HEK293 (cell line): ENCODE data around the gene SLC20A1.
A peak's percentile ranks its signal among the peaks of the same experiment; 100 is the strongest.
"Not testable (repeated sequence)": the region's sequence is repeated elsewhere in the genome, so short reads cannot be mapped to it uniquely, and the experiment has no call there.

Experiments used
- CTCF ChIA-PET: fragments of 350-600 bp; formaldehyde crosslinking; extraction: SDS; loops from one replicate; lab custom pipeline; 2021; ENCODE audit warnings: antibody characterized with exemption; lab: Yijun Ruan, JAX
- POLR2A ChIA-PET: fragments of 300-600 bp; formaldehyde crosslinking; extraction: SDS; loops from one replicate; lab custom pipeline; 2020; ENCODE audit warnings: antibody characterized with exemption, inconsistent platforms; lab: Yijun Ruan, JAX
- H3K27ac ChIP-seq: fragments of 200-500 bp; sonication (Bioruptor generic); 2 replicates; pipeline ENCODE4 v1.5.1; 2014; ENCODE audit warnings: low read depth, low read length, control low read depth, inconsistent platforms; ENCODE audit errors: extremely low read depth
- H3K36me3 ChIP-seq, 2 experiments: fragments of 200-500 bp in 1 of 2; sonication (Bioruptor generic) in 1 of 2; 1 replicate in 1 of 2; 2 replicates in 1 of 2; pipeline ENCODE4 v1.5.1; 2014 to 2017; ENCODE audit warnings: inconsistent platforms in 2 of 2, low read length in 2 of 2; ENCODE audit not compliant: control insufficient read depth in 2 of 2, insufficient read depth in 1 of 2
- H3K4me1 ChIP-seq: fragments of 200-500 bp; sonication (Bioruptor generic); 2 replicates; pipeline ENCODE4 v1.5.1; 2014; ENCODE audit warnings: mild to moderate bottlenecking, low read length, inconsistent platforms; ENCODE audit not compliant: control insufficient read depth, insufficient read depth
- H3K4me3 ChIP-seq: 2 replicates; pipeline ENCODE4 v1.5.1; 2011; ENCODE audit warnings: low read depth, mild to moderate bottlenecking, control low read depth, low read length, moderate library complexity
- H3K9me3 ChIP-seq: fragments of 200-500 bp; sonication (Bioruptor generic); 2 replicates; pipeline ENCODE4 v1.5.1; 2014; ENCODE audit warnings: low read depth, low read length, inconsistent platforms; ENCODE audit not compliant: control insufficient read depth, insufficient read depth
- BCL11A ChIP-seq: fragments of 450-650 bp; formaldehyde crosslinking; IDR thresholded peaks from 2 replicates; pipeline ENCODE4 v1.5.1; 2016; ENCODE audit warnings: low read depth, missing biosample characterization, missing genetic modification characterization
- FEZF1 ChIP-seq: fragments of 450-650 bp; formaldehyde crosslinking; IDR thresholded peaks from 2 replicates; pipeline ENCODE4 v1.5.1; 2016; ENCODE audit warnings: missing biosample characterization, missing genetic modification characterization
- GLI4 ChIP-seq: fragments of 450-650 bp; formaldehyde crosslinking; IDR thresholded peaks from 2 replicates; pipeline ENCODE4 v1.5.1; 2016; ENCODE audit warnings: missing biosample characterization, missing genetic modification characterization
- KLF1 ChIP-seq: fragments of 450-650 bp; formaldehyde crosslinking; IDR thresholded peaks from 2 replicates; pipeline ENCODE4 v1.5.1; 2016; ENCODE audit warnings: missing biosample characterization, missing genetic modification characterization
- OSR2 ChIP-seq: fragments of 450-650 bp; formaldehyde crosslinking; IDR thresholded peaks from 2 replicates; pipeline ENCODE4 v1.5.1; 2016; ENCODE audit warnings: missing biosample characterization, missing genetic modification characterization
- REPIN1 ChIP-seq: fragments of 450-650 bp; formaldehyde crosslinking; IDR thresholded peaks from 2 replicates; pipeline ENCODE4 v1.5.1; 2017; ENCODE audit warnings: missing biosample characterization, missing genetic modification characterization, low read depth
- TRIM28 ChIP-seq: IDR thresholded peaks from 2 replicates; pipeline ENCODE4 v1.6.1; 2011; ENCODE audit warnings: low read length, control low read depth, borderline replicate concordance
- WT1 ChIP-seq: fragments of 450-650 bp; formaldehyde crosslinking; IDR thresholded peaks from 2 replicates; pipeline ENCODE4 v1.5.1; 2016; ENCODE audit warnings: missing biosample characterization, missing genetic modification characterization
- ZNF121 ChIP-seq: fragments of 450-650 bp; formaldehyde crosslinking; IDR thresholded peaks from 2 replicates; pipeline ENCODE4 v1.5.1; 2016; ENCODE audit warnings: missing biosample characterization, missing genetic modification characterization
- ZNF16 ChIP-seq: fragments of 450-650 bp; formaldehyde crosslinking; IDR thresholded peaks from 2 replicates; pipeline ENCODE4 v1.5.1; 2016; ENCODE audit warnings: low read depth, missing biosample characterization, missing genetic modification characterization
- ZNF175 ChIP-seq: fragments of 450-650 bp; formaldehyde crosslinking; IDR thresholded peaks from 2 replicates; pipeline ENCODE4 v1.5.1; 2016; ENCODE audit warnings: missing biosample characterization, missing genetic modification characterization
- ZNF2 ChIP-seq: fragments of 450-650 bp; formaldehyde crosslinking; IDR thresholded peaks from 2 replicates; pipeline ENCODE4 v1.5.1; 2016; ENCODE audit warnings: missing biosample characterization, missing genetic modification characterization
- ZNF366 ChIP-seq: fragments of 450-650 bp; formaldehyde crosslinking; conservative IDR thresholded peaks from 2 replicates; pipeline ENCODE4 v1.5.1; 2016; ENCODE audit warnings: missing biosample characterization, missing genetic modification characterization
- ZNF416 ChIP-seq: fragments of 450-650 bp; formaldehyde crosslinking; IDR thresholded peaks from 2 replicates; pipeline ENCODE4 v1.5.1; 2016; ENCODE audit warnings: missing biosample characterization, missing genetic modification characterization
- ZNF48 ChIP-seq: fragments of 450-650 bp; formaldehyde crosslinking; IDR thresholded peaks from 2 replicates; pipeline ENCODE4 v1.5.1; 2016; ENCODE audit warnings: missing biosample characterization, missing genetic modification characterization
- ZNF529 ChIP-seq: fragments of 450-650 bp; formaldehyde crosslinking; IDR thresholded peaks from 2 replicates; pipeline ENCODE4 v1.5.1; 2017; ENCODE audit warnings: missing genetic modification characterization, missing biosample characterization; ENCODE audit not compliant: insufficient replicate concordance
- ZNF530 ChIP-seq: fragments of 450-650 bp; formaldehyde crosslinking; IDR thresholded peaks from 2 replicates; pipeline ENCODE4 v1.5.1; 2016; ENCODE audit warnings: low read depth, missing biosample characterization, missing genetic modification characterization
- ZNF571 ChIP-seq: fragments of 450-650 bp; formaldehyde crosslinking; IDR thresholded peaks from 2 replicates; pipeline ENCODE4 v1.5.0; 2017; ENCODE audit warnings: missing biosample characterization, missing genetic modification characterization
- ZNF596 ChIP-seq: fragments of 450-650 bp; IDR thresholded peaks from 2 replicates; pipeline ENCODE4 v1.5.0; 2018; ENCODE audit warnings: missing biosample characterization, mild to moderate bottlenecking, missing genetic modification characterization, moderate library complexity
- ZNF600 ChIP-seq: fragments of 450-650 bp; formaldehyde crosslinking; IDR thresholded peaks from 2 replicates; pipeline ENCODE4 v1.5.1; 2016; ENCODE audit warnings: missing biosample characterization, missing genetic modification characterization
- TF ChIP-seq, protein P1 (sequence below): fragments of 450-650 bp; formaldehyde crosslinking; IDR thresholded peaks from 2 replicates; pipeline ENCODE4 v1.5.1; 2016; ENCODE audit warnings: missing biosample characterization, missing genetic modification characterization
- TF ChIP-seq, protein P2 (sequence below): sonication (generic); formaldehyde crosslinking; IDR thresholded peaks from 2 replicates; pipeline ENCODE4 v1.8.1; 2022; ENCODE audit warnings: mild to moderate bottlenecking, moderate library complexity, missing genetic modification reagents
- TF ChIP-seq, protein P3 (sequence below): fragments of 450-650 bp; formaldehyde crosslinking; IDR thresholded peaks from 2 replicates; pipeline ENCODE4 v1.5.1; 2016; ENCODE audit warnings: missing biosample characterization, missing genetic modification characterization

SLC20A1 gene

DNA sequence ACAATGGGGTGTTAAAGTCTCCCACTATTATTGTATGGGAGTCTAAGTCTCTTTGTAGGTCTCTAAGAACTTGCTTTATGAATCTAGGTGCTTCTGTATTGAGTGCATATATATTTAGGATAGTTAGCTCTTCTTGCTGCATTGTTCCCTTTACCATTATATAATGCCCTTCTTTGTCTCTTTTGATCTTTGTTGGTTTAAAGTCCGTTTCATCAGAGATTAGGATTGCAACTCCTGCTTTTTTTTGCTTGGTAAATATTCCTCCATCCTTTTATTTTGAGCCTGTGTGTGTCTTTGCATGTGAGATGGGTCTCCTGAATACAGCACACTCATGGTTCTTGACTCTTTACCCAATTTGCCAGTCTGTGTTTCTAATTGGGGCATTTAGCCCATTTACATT lies 33.5 kb upstream of the SLC20A1 start:
- H3K36me3 ChIP-seq, POLR2A ChIA-PET, H3K9me3 ChIP-seq, H3K4me1 ChIP-seq, H3K4me3 ChIP-seq, H3K27ac ChIP-seq: not testable (repeated sequence)
- CTCF ChIA-PET, result interaction anchor here (1.5 to 3.9 kb wide), 2 partner anchors 12 to 14 kb away, joined by 5 to 16 read pairs; no protein-coding TSS in a partner anchor
- peak; percentile 68 for TF ChIP-seq ZNF529 (tag by site-specific recombination)

DNA sequence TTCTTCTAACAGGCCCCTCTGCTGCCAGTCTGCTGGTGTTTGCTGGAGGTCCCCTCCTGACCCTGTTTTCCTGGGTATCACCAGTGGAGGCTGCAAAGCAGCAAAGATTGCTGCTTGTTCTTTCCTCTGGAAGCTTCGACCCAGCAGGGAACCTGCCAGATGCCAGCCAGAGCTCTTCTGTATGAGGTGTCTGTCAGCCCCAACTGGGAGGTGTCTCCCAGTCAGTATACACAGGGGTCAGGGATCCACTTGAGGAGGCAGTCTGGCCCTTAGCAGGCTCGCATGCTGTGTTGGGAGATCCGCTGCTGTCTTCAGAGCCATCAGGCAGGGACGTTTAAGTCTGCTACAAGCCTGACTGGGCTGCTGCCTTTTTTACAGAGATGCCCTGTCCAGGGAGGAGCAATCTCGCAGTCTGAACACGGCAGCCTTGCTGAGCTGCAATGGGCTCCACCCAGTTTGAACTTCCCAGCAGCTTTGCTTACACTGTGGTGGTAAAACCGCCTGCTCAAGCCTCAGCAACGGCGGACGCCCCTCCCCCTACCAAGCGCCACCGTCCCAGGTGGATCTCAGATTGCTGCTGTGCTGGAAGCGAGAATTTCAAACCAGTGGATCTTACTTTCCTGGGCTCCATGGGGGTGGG lies 31.4 kb upstream of the SLC20A1 start:
- Histone ChIP-seq H3K4me1 (no peaks in the 10 kb centered on the region), H3K27ac (no peak overlapping the region), H3K9me3 (no peaks in the 10 kb centered on the region), H3K36me3 (no peaks in the 10 kb centered on the region), H3K4me3 (no peak overlapping the region)
- ChIA-PET CTCF (interaction anchor here (0.6 to 0.7 kb wide), 3 partner anchors 17 to 1468 kb away, joined by 3 read pairs; no protein-coding TSS in a partner anchor), POLR2A (no interaction called here)
- TF ChIP-seq FEZF1 (tag by site-specific recombination), result no peak
- TF ChIP-seq TRIM28, result no peak
- no peak for TF ChIP-seq ZNF596 (tag by site-specific recombination)
- no peak for TF ChIP-seq REPIN1

DNA sequence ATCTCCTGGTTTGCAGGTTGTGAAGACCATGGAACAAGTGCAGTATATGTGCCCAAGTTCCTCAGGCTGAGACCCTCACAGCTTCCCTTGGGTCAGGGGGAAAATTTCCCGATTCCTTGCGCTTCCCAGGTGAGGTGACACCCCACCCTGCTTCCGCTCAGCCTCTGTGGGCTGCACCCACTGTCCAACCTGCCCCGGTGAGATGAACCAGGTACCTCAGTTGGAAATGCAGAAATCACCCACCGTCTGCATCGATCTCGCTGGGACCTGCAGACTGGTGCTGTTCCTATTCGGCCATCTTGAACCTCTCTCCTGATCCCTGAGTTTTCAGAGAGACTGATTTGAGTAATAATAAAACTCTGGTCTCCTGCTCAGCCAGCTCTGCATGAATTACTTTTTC lies 30.7 kb upstream of the SLC20A1 start:
- POLR2A ChIA-PET, result no interaction called here
- Histone ChIP-seq H3K36me3 (no peaks in the 10 kb centered on the region), H3K4me3 (no peak overlapping the region), H3K9me3 (no peaks in the 10 kb centered on the region), H3K4me1 (no peaks in the 10 kb centered on the region), H3K27ac (no peak overlapping the region)
- TF ChIP-seq ZNF2 (tag by site-specific recombination), result no peak
- no peak for TF ChIP-seq WT1 (tag by site-specific recombination)
- no peak for TF ChIP-seq GLI4
- no peak for TF ChIP-seq BCL11A
- TF ChIP-seq ZNF530 (tag by site-specific recombination), result no peak
- no peak for TF ChIP-seq ZNF16 (tag by site-specific recombination)
- no peak for TF ChIP-seq ZNF366 (tag by site-specific recombination)
- TF ChIP-seq, protein P1, sequence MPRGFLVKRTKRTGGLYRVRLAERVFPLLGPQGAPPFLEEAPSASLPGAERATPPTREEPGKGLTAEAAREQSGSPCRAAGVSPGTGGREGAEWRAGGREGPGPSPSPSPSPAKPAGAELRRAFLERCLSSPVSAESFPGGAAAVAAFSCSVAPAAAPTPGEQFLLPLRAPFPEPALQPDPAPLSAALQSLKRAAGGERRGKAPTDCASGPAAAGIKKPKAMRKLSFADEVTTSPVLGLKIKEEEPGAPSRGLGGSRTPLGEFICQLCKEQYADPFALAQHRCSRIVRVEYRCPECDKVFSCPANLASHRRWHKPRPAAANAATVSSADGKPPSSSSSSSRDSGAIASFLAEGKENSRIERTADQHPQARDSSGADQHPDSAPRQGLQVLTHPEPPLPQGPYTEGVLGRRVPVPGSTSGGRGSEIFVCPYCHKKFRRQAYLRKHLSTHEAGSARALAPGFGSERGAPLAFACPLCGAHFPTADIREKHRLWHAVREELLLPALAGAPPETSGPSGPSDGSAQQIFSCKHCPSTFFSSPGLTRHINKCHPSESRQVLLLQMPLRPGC (tag by site-specific recombination), result no peak
- no peak for TF ChIP-seq ZNF175 (tag by site-specific recombination)
- CTCF ChIA-PET, result interaction anchor here (0.6 kb wide), 1 partner anchor 1469 kb away, joined by 3 read pairs; no protein-coding TSS in a partner anchor

DNA sequence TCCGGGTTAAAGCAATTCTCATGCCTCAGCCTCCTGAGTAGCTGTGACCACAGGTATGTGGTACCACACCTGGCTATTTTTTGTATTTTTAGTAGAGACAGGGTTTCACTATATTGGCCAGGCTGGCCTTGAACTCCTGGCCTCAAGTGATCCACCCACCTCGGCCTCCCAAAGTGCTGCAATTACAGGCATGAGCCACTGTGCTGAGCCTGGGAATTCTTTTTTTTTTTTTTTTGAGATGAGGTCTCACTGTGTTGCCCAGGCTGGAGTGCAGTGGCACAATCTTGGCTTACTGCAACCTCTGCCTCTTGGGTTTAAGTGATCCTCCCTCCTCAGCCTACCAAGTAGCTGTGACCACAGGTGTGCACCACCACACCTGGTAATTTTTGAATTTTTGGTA lies 29.9 kb upstream of the SLC20A1 start:
- H3K9me3 ChIP-seq, H3K4me3 ChIP-seq, POLR2A ChIA-PET, H3K4me1 ChIP-seq, H3K27ac ChIP-seq, H3K36me3 ChIP-seq: not testable (repeated sequence)
- CTCF ChIA-PET, result interaction anchor here (0.9 kb wide), 1 partner anchor 11 kb away, joined by 3 read pairs; no protein-coding TSS in a partner anchor

DNA sequence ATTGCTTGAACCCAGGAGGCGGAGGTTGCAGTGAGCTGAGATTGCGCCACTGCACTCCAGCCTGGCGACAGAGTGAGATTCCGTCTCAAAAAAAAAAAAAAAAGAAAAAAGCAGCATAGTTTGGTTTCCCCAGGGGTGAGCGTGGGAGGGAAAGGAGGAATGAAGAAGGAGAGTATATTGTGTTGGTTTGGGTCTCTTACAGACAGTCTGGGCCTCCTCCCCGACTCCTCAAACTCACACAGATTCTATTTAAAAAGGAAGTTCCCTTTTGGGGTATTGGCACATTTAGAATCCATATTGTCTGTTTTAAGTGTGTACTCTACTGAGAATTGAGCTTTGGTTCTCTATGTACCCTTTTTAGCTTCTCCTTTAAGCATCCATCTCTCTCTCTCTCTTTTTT lies 27.4 kb upstream of the SLC20A1 start:
- Histone ChIP-seq H3K4me3 (no peak overlapping the region), H3K4me1 (no peaks in the 10 kb centered on the region), H3K27ac (no peak overlapping the region), H3K9me3 (no peaks in the 10 kb centered on the region), H3K36me3 (no peaks in the 10 kb centered on the region)
- ChIA-PET POLR2A (interaction anchor here (0.7 kb wide), 2 partner anchors 28 to 486 kb away, joined by 7 to 9 read pairs; partner anchors contain the start of gene SLC20A1), CTCF (no interaction called here)
- TF ChIP-seq OSR2 (tag by site-specific recombination) (no peak), ZNF571 (no peak), ZNF416 (tag by site-specific recombination) (no peak), ZNF600 (tag by site-specific recombination) (no peak), ZNF121 (no peak), ZNF48 (tag by site-specific recombination) (no peak), KLF1 (tag by site-specific recombination) (no peak)
- TF ChIP-seq, protein P2, sequence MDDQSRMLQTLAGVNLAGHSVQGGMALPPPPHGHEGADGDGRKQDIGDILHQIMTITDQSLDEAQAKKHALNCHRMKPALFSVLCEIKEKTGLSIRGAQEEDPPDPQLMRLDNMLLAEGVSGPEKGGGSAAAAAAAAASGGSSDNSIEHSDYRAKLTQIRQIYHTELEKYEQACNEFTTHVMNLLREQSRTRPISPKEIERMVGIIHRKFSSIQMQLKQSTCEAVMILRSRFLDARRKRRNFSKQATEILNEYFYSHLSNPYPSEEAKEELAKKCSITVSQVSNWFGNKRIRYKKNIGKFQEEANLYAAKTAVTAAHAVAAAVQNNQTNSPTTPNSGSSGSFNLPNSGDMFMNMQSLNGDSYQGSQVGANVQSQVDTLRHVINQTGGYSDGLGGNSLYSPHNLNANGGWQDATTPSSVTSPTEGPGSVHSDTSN (CRISPR knock-in tag), result no peak
- TF ChIP-seq, protein P3, sequence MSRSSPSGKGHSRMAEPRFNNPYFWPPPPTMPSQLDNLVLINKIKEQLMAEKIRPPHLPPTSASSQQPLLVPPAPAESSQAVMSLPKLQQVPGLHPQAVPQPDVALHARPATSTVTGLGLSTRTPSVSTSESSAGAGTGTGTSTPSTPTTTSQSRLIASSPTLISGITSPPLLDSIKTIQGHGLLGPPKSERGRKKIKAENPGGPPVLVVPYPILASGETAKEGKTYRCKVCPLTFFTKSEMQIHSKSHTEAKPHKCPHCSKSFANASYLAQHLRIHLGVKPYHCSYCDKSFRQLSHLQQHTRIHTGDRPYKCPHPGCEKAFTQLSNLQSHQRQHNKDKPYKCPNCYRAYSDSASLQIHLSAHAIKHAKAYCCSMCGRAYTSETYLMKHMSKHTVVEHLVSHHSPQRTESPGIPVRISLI (tag by site-specific recombination), result no peak
